Smooth muscle cell of the brain vasculature (primary cell): ENCODE measurements around the gene KATNIP.

Experiments
- DNase-seq: peaks from one replicate; pipeline ENCODE4 v3.0.0-alpha.2; 2012; ENCODE audit warnings: low read depth, low spot score

Gene KATNIP

GRCh38 chr16:27582883-27583282, 32.9 kb downstream of the KATNIP start:
- no peak for DNase-seq

- no peak for DNase-seq
These were observed 33.7 kb downstream of the KATNIP start for GRCh38 chr16:27583634-27584033.

GRCh38 chr16:27585200-27585599, 35.3 kb downstream of the KATNIP start:
- no peak for DNase-seq

GRCh38 chr16:27586711-27587110, 36.8 kb downstream of the KATNIP start:
- DNase-seq, result no peak

DNA sequence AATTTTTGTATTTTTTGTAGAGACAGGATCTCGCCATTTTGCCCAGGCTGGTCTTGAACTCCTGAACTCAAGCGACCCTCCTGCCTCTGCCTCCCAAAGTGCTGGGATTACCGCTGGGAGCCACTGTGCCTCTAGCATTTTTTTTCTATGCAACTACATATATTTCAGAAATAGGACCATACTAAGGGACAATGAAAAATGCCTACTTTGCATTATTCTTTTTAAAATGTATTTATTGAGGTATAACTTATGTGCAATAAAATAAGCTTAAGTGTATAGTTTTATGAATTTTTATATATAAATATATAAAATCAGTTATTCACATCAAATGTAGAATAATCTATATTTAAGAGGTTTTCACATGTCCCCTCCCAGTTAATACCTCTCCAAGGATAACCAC, 38.1 kb downstream of the KATNIP start:
- DNase-seq, result no peak

- no peak for DNase-seq
These were observed 41.9 kb downstream of the KATNIP start for GRCh38 chr16:27591837-27592236.

GRCh38 chr16:27595475-27595874, 45.5 kb downstream of the KATNIP start:
- no peak for DNase-seq

- no peak for DNase-seq
These were observed 46.0 kb downstream of the KATNIP start for GRCh38 chr16:27595993-27596392.

DNA sequence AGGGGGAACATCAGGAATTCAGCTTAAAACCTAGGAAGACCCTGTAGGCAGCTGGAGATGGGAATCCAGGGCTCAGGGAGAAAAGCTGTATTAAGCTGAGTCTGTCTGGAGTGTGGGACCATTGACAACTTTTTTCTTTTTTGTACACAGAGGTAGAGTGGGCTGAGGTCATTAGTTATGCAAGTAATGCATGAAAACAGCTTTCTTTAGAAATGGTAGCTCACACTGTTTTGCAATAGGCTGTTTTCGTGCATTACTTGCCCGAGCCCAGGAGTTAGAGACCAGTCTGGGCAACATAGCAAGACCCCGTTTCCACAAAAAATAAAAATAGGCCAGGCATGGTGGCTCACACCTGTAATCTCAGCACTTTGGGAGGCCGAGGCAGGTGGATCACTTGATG, 46.5 kb downstream of the KATNIP start:
- DNase-seq, result no peak

GRCh38 chr16:27597361-27597760, 47.4 kb downstream of the KATNIP start:
- DNase-seq, result no peak

DNA sequence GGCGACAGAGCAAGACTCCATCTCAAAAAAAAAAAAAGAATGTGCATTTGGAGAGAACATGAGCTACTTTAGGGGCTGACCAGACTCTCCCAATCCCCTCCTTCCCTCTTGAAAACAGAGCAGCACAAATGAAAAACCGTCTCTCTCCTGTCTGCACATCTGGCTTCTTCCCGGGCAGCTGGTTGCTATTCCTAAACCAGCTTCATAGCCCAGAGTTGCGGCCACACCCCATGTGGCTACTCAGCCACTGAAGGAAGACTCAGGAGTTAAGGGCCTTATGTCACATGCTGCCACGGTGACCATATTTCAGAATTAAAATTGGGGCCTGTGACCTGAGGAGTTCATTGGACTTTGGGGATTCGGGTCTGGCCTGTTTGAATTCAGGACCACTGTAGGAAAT, 48.3 kb downstream of the KATNIP start:
- DNase-seq, result no peak

- no peak for DNase-seq
These were observed 49.1 kb downstream of the KATNIP start for GRCh38 chr16:27598931-27599565.

DNA sequence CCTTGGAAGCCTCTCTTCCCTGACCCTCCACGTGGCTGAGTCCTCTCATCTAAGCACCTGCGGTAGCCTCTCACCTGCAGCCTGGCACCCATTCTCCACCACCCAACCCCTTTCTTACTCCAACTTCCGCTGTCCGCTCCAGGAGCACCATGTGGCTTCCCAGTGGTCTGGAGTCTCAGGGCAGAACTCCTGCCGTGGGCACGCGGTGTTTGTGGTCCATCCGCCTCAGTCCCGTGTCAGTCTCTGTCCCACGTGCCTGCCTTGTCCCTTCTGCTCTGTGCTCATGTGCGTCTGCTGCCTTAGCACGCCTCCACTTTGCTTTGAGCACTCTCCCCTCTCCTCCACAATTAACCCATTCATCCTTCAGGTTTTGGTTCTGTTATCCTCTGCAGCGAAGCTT, 49.7 kb downstream of the KATNIP start:
- no peak for DNase-seq
